HFFc6 (cell line): ENCODE results near the gene TIAM1. TPM values are rescaled to one million over a fixed set of nuclear protein-coding genes. Genes with fewer than 3 reads are reported as not detected.

Experiments used
- DNase-seq: peaks from one replicate; pipeline ENCODE4 v3.0.0-alpha.2; 2018
- H3K27ac Mint-ChIP-seq: 2 replicates; pipeline ENCODE4 v1.8.0; 2020; ENCODE audit warnings: mild to moderate bottlenecking, mixed read lengths
- H3K27me3 Mint-ChIP-seq: 2 replicates; pipeline ENCODE4 v1.8.0; 2021; ENCODE audit warnings: mild to moderate bottlenecking, moderate library complexity, mixed read lengths; ENCODE audit not compliant: insufficient read depth
- H3K36me3 Mint-ChIP-seq: 2 replicates; pipeline ENCODE4 v1.8.0; 2021; ENCODE audit warnings: low read depth, mixed read lengths
- H3K4me1 Mint-ChIP-seq: 2 replicates; pipeline ENCODE4 v1.8.0; 2020; ENCODE audit warnings: low read depth, mixed read lengths
- H3K4me3 Mint-ChIP-seq: 2 replicates; pipeline ENCODE4 v1.8.0; 2020; ENCODE audit warnings: mild to moderate bottlenecking, moderate library complexity, mixed read lengths
- H3K9me3 Mint-ChIP-seq: 2 replicates; pipeline ENCODE4 v1.8.0; 2020; ENCODE audit warnings: mild to moderate bottlenecking, mixed read lengths
- CTCF ChIP-seq: fragments of 200-600 bp; sonication (generic); IDR thresholded peaks from 2 replicates; pipeline ENCODE4 v1.5.0; 2021; ENCODE audit warnings: antibody characterized with exemption, mild to moderate bottlenecking
- total RNA-seq, 6 experiments: library from RNA; stranded (reverse); fragmentation: NEBNext Ultra II Directional; extraction: Animal tissue kit (Norgen Biotek cat#: 25700); gene quantifications; 2 replicates in 1 of 6; 3 replicates in 5 of 6; pipeline ENCODE4 v1.2.3, GENCODE V29; 2021

TIAM1 gene
- total RNA-seq, 6 experiments from 2014 or later = 0.02 to 0.43 (median 0.27) TPM; not detected in 1

GRCh38 chr21:31282095-31282709 lies 61.9 kb downstream of the TIAM1 start:
- Mint-ChIP-seq H3K36me3 (no peaks in the 10 kb centered on the region), H3K4me1 (peaks cover 27% of the 10 kb centered on the region), H3K9me3 (peaks cover 13% of the 10 kb centered on the region; the same call in 1 of the 2 replicates), H3K4me3 (peak overlapping the region; percentile 23; the same call in 1 of the 2 replicates), H3K27me3 (no peaks in the 10 kb centered on the region), H3K27ac (peak overlapping the region; percentile 47; the same call in 1 of the 2 replicates)
- DNase-seq = peak; percentile 41
- TF ChIP-seq CTCF = no peak

GRCh38 chr21:31281561-31281960 lies 62.5 kb downstream of the TIAM1 start:
- Mint-ChIP-seq H3K4me1 (peaks cover 27% of the 10 kb centered on the region), H3K4me3 (no peak overlapping the region), H3K9me3 (peaks cover 13% of the 10 kb centered on the region; the same call in 1 of the 2 replicates), H3K36me3 (no peaks in the 10 kb centered on the region), H3K27me3 (no peaks in the 10 kb centered on the region), H3K27ac (peak overlapping the region; percentile 1; the same call in 1 of the 2 replicates)
- TF ChIP-seq CTCF = no peak
- no peak for DNase-seq

GRCh38 chr21:31279986-31280385 lies 64.1 kb downstream of the TIAM1 start:
- TF ChIP-seq CTCF = no peak
- Mint-ChIP-seq H3K4me3 (no peak overlapping the region), H3K36me3 (no peaks in the 10 kb centered on the region), H3K27me3 (no peaks in the 10 kb centered on the region; the same call in 1 of the 2 replicates), H3K9me3 (peaks cover 13% of the 10 kb centered on the region; the same call in 1 of the 2 replicates), H3K27ac (no peak overlapping the region), H3K4me1 (peaks cover 23% of the 10 kb centered on the region)
- DNase-seq = no peak

GRCh38 chr21:31279214-31279613 lies 64.8 kb downstream of the TIAM1 start:
- Mint-ChIP-seq H3K9me3 (peaks cover 14% of the 10 kb centered on the region; the same call in 1 of the 2 replicates), H3K4me3 (no peak overlapping the region), H3K27me3 (no peaks in the 10 kb centered on the region; the same call in 1 of the 2 replicates), H3K4me1 (peaks cover 19% of the 10 kb centered on the region), H3K36me3 (no peaks in the 10 kb centered on the region), H3K27ac (no peak overlapping the region)
- no peak for TF ChIP-seq CTCF
- no peak for DNase-seq

GRCh38 chr21:31278511-31279130 lies 65.4 kb downstream of the TIAM1 start:
- peaks cover 19% of the 10 kb centered on the region for H3K4me1 Mint-ChIP-seq
- H3K4me3 Mint-ChIP-seq = no peak overlapping the region
- H3K9me3 Mint-ChIP-seq = peaks cover 17% of the 10 kb centered on the region; the same call in 1 of the 2 replicates
- no peaks in the 10 kb centered on the region for H3K36me3 Mint-ChIP-seq
- H3K27ac Mint-ChIP-seq = no peak overlapping the region
- no peak for DNase-seq
- no peak for TF ChIP-seq CTCF
- H3K27me3 Mint-ChIP-seq = no peaks in the 10 kb centered on the region; the same call in 1 of the 2 replicates
